ENCODE data around the gene ATP8B1. TPM values are rescaled to one million over a fixed set of nuclear protein-coding genes. Genes with fewer than 3 reads are reported as not detected.
A peak's percentile ranks its signal among the peaks of the same experiment; 100 is the strongest.

The ATP8B1 gene
- total RNA-seq, 1 experiment from 2014 or later: 15.9 TPM

GRCh38 chr18:57794951-57795728 lies 8.0 kb downstream of the ATP8B1 start:
- ATAC-seq: peak; percentile 67
- no peak overlapping the region for H3K27ac ChIP-seq (ENCODE audit: low read depth, low read length)
- no peak overlapping the region for H3K9ac ChIP-seq (ENCODE audit: low read length)
- H4K20me1 ChIP-seq (ENCODE audit: insufficient read depth): no peaks in the 10 kb centered on the region
- POLR2A ChIA-PET: no interaction called here
- peak overlapping the region; percentile 37 for H3K4me2 ChIP-seq (ENCODE audit: low read length)
- TF ChIP-seq MAX (IDR thresholded peaks at IDR 0.05) (no peak), ZFX (IDR thresholded peaks at IDR 0.05) (no peak), YY1 (IDR thresholded peaks at IDR 0.05; ENCODE audit: extremely low read depth, insufficient replicate concordance, low read depth, low read length) (no peak), REST (IDR thresholded peaks at IDR 0.05; ENCODE audit: low read depth) (no peak), EZH2phosphoT487 (IDR thresholded peaks at IDR 0.05; ENCODE audit: borderline replicate concordance) (no peak), CBX3 (IDR thresholded peaks at IDR 0.05; ENCODE audit: low read depth) (0 out of 2 replicates have a peak, but pooled peaks have one; percentile 27), TCF7L2 (IDR thresholded peaks at IDR 0.05; ENCODE audit: borderline replicate concordance, extremely low read depth, insufficient read depth, insufficient read length) (no peak), EGR1 (IDR thresholded peaks at IDR 0.05; ENCODE audit: low read depth) (no peak), SP1 (IDR thresholded peaks at IDR 0.05; ENCODE audit: low read depth) (0 out of 2 replicates have a peak, but pooled peaks have one; percentile 14), ELF1 (IDR thresholded peaks at IDR 0.05; ENCODE audit: borderline replicate concordance, low read depth) (no peak), EZH2 (IDR thresholded peaks at IDR 0.05) (no peak), FOSL1 (IDR thresholded peaks at IDR 0.05; ENCODE audit: low read depth) (0 out of 2 replicates have a peak, but pooled peaks have one; percentile 6), CEBPB (IDR thresholded peaks at IDR 0.05; ENCODE audit: low read depth) (no peak), POLR2A (IDR thresholded peaks at IDR 0.05; ENCODE audit: borderline replicate concordance, extremely low read depth, insufficient read depth, insufficient read length) (no peak), ZNF274 (IDR thresholded peaks at IDR 0.05; ENCODE audit: low read depth, low read length) (no peak)
- RAD21 ChIA-PET (ENCODE audit: low non-redundant PET in 1 of 2, low total read pairs in 2 of 2, uncharacterized antibody in 2 of 2, unreplicated experiment in 2 of 2): interaction anchor here in 1 of 2 experiments (0.7 kb wide), 1 partner anchor 173 kb away, joined by 4 read pairs; no protein-coding TSS in a partner anchor
- peaks cover 22 to 34% of the 10 kb centered on the region in 2 experiments for H3K4me1 ChIP-seq (ENCODE audit: control insufficient read depth in 1 of 2, insufficient read depth in 2 of 2, low read length in 2 of 2)
- no peaks in the 10 kb centered on the region for H3K27me3 ChIP-seq (ENCODE audit: insufficient read depth, low read length)
- DNase-seq (ENCODE audit: low read depth, low spot score): no peak
- CTCF ChIA-PET: no interaction called here
- H3K79me2 ChIP-seq (ENCODE audit: insufficient read depth, low read length): peaks cover 50% of the 10 kb centered on the region
- no peaks in the 10 kb centered on the region for H3K9me3 ChIP-seq (ENCODE audit: control insufficient read depth in 1 of 2, insufficient read depth in 1 of 2, low read depth in 1 of 2, low read length in 2 of 2)
- H3K36me3 ChIP-seq (ENCODE audit: control insufficient read depth in 1 of 2, insufficient read depth in 2 of 2, low read length in 2 of 2): no peaks in the 10 kb centered on the region
- H3K4me3 ChIP-seq (replicated peaks in 1 of 2; ENCODE audit: low read depth in 1 of 2, low read length in 2 of 2): no peak overlapping the region
- H3K9me2 ChIP-seq (ENCODE audit: insufficient read depth): no peaks in the 10 kb centered on the region
- BruUV-seq (replicated peaks): no TSS peak
- intact Hi-C loops (cut with micrococcal nuclease): no loop called here
- no peak overlapping the region for H2AFZ ChIP-seq (ENCODE audit: low read depth, low read length, poor library complexity, severe bottlenecking)

Data from HCT116 (cell line).